ENCODE measurements around the gene CARD14. TPM values are rescaled to one million over a fixed set of nuclear protein-coding genes. Genes with fewer than 3 reads are reported as not detected.

The CARD14 gene
- total and polyA plus RNA-seq, 2 of the 13 experiments (the other 11 are each of a cell fraction or from before 2014, with no cell fraction given) = 0.11 TPM; not detected in 1

- intact Hi-C loops (cut with micrococcal nuclease; ENCODE audit: unreplicated experiment) = no loop called here
- BruUV-seq (replicated peaks) = no TSS peak
- Histone ChIP-seq H3K27ac (ENCODE audit: extremely low read length, insufficient read depth, low read length) (no peak overlapping the region), H2AFZ (ENCODE audit: low read length) (no peak overlapping the region), H3K27me3 (ENCODE audit: control insufficient read depth in 1 of 2, insufficient read depth in 2 of 2, low read length in 2 of 2) (no peaks in the 10 kb centered on the region), H3K4me3 (replicated peaks in 1 of 3; ENCODE audit: insufficient read depth in 1 of 3, low read depth in 2 of 3, low read length in 3 of 3) (no peak overlapping the region), H3K9ac (ENCODE audit: insufficient read depth, low read depth, low read length) (no peak overlapping the region), H4K20me1 (ENCODE audit: insufficient read depth, low read length) (no peaks in the 10 kb centered on the region), H3K9me3 (ENCODE audit: low read length) (no peaks in the 10 kb centered on the region), H3K36me3 (replicated peaks in 1 of 2; ENCODE audit: control insufficient read depth in 1 of 2, insufficient read depth in 2 of 2, low read length in 2 of 2) (peaks cover 16 to 26% of the 10 kb centered on the region in 2 experiments), H3K4me2 (ENCODE audit: low read depth, low read length) (no peak overlapping the region), H3K79me2 (ENCODE audit: insufficient read depth, low read length) (no peaks in the 10 kb centered on the region), H3K4me1 (ENCODE audit: insufficient read depth, low read length) (no peaks in the 10 kb centered on the region)
- 0 out of 2 replicates have a peak, but pooled peaks have one; percentile 50 for TF ChIP-seq ZBTB38 (CRISPR knock-in tag; IDR thresholded peaks at IDR 0.05)
- TF ChIP-seq SRSF1 (optimal IDR thresholded peaks at IDR 0.05; ENCODE audit: low read depth, low read length) = no peak
- peak; percentile 69; the same call in 1 of the 2 replicates for TF ChIP-seq ZC3H13 (CRISPR knock-in tag; IDR thresholded peaks at IDR 0.05)
- no peak for TF ChIP-seq MIER2 (CRISPR knock-in tag; IDR thresholded peaks at IDR 0.05)
- 0 out of 2 replicates have a peak, but pooled peaks have one; percentile 38 for TF ChIP-seq RBFOX2 (IDR thresholded peaks at IDR 0.05; ENCODE audit: low read depth, low read length)
- no peak for ATAC-seq
- 100% methylated on average over 3 of the region's 16 CpGs for WGBS (ENCODE audit: low lambda C conversion rate)
- FAIRE-seq = no peak
- DNase-seq (ENCODE audit: low spot score) = no peak
- CTCF ChIA-PET (ENCODE audit: low intra/inter-chr PET ratio, low total read pairs) = no interaction called here
- POLR2A ChIA-PET = no interaction called here
- in situ Hi-C loops (cut with HindIII; ENCODE audit: extremely low pct_ligation_motif_present, low pct_unique_long_range_greater_than_20kb) = no loop called here
These were observed 38.2 kb downstream of the CARD14 start for GRCh38 chr17:80208050-80208449.

GRCh38 chr17:80209765-80210164 lies 39.9 kb downstream of the CARD14 start:
- in situ Hi-C loops (cut with HindIII; ENCODE audit: extremely low pct_ligation_motif_present, low pct_unique_long_range_greater_than_20kb) (no loop called here), intact Hi-C loops (cut with micrococcal nuclease; ENCODE audit: unreplicated experiment) (no loop called here)
- TF ChIP-seq AGO2 (optimal IDR thresholded peaks at IDR 0.05; ENCODE audit: low read depth, low read length) = peak; percentile 66
- 0 out of 2 replicates have a peak, but pooled peaks have one; percentile 23 for TF ChIP-seq ZNF776 (CRISPR knock-in tag; IDR thresholded peaks at IDR 0.05)
- no peak for TF ChIP-seq ZSCAN31 (CRISPR knock-in tag; IDR thresholded peaks at IDR 0.05; ENCODE audit: low read depth)
- no peak overlapping the region for H2AFZ ChIP-seq (ENCODE audit: low read length)
- H4K20me1 ChIP-seq (ENCODE audit: insufficient read depth, low read length) = no peaks in the 10 kb centered on the region
- ATAC-seq (no peak), FAIRE-seq (no peak), DNase-seq (ENCODE audit: low spot score) (no peak)
- POLR2A ChIA-PET = no interaction called here
- H3K9ac ChIP-seq (ENCODE audit: insufficient read depth, low read depth, low read length) = no peak overlapping the region
- H3K27me3 ChIP-seq (ENCODE audit: control insufficient read depth in 1 of 2, insufficient read depth in 2 of 2, low read length in 2 of 2) = no peaks in the 10 kb centered on the region
- 100% methylated on average over 2 of the region's 12 CpGs for WGBS (ENCODE audit: low lambda C conversion rate)
- H3K27ac ChIP-seq (ENCODE audit: extremely low read length, insufficient read depth, low read length) = no peak overlapping the region
- H3K4me1 ChIP-seq (ENCODE audit: insufficient read depth, low read length) = no peaks in the 10 kb centered on the region
- no peaks in the 10 kb centered on the region for H3K79me2 ChIP-seq (ENCODE audit: insufficient read depth, low read length)
- H3K4me3 ChIP-seq (replicated peaks in 1 of 3; ENCODE audit: insufficient read depth in 1 of 3, low read depth in 2 of 3, low read length in 3 of 3) = no peak overlapping the region
- no peak overlapping the region for H3K4me2 ChIP-seq (ENCODE audit: low read depth, low read length)
- BruUV-seq (replicated peaks) = no TSS peak
- peaks cover 20 to 37% of the 10 kb centered on the region in 2 experiments for H3K36me3 ChIP-seq (replicated peaks in 1 of 2; ENCODE audit: control insufficient read depth in 1 of 2, insufficient read depth in 2 of 2, low read length in 2 of 2)
- CTCF ChIA-PET (ENCODE audit: low intra/inter-chr PET ratio, low total read pairs) = no interaction called here
- no peaks in the 10 kb centered on the region for H3K9me3 ChIP-seq (ENCODE audit: low read length)
